RWPE2 (cell line): ENCODE data around the gene PSMD8.

Experiments
- ATAC-seq: fragments of 200-7000 bp; cut with Tn5 transposase; 3 replicates; pipeline ENCODE4 v1.9.1; 2021; ENCODE audit warnings: low read depth
- DNase-seq: peaks from one replicate; pipeline ENCODE4 v3.0.0-alpha.2; 2020; ENCODE audit warnings: low spot score
- H3K27ac ChIP-seq: fragments of 450-650 bp; 2 replicates; pipeline ENCODE4 v1.5.1; 2017; ENCODE audit warnings: mild to moderate bottlenecking; ENCODE audit not compliant: poor library complexity, severe bottlenecking
- H3K27me3 ChIP-seq: fragments of 250-450 bp; sonication (Bioruptor Pico); 2 replicates; pipeline ENCODE4 v1.5.1; 2021; ENCODE audit warnings: mild to moderate bottlenecking, moderate library complexity; ENCODE audit not compliant: insufficient read depth, poor library complexity, severe bottlenecking
- H3K36me3 ChIP-seq: fragments of 250-450 bp; sonication (Bioruptor Pico); 2 replicates; pipeline ENCODE4 v1.5.1; 2020; ENCODE audit warnings: low read depth, mild to moderate bottlenecking, moderate library complexity
- H3K4me1 ChIP-seq: fragments of 250-450 bp; sonication (Bioruptor Pico); 2 replicates; pipeline ENCODE4 v1.5.1; 2021; ENCODE audit warnings: mild to moderate bottlenecking, moderate library complexity; ENCODE audit not compliant: insufficient read depth, poor library complexity, severe bottlenecking
- H3K4me3 ChIP-seq: fragments of 250-450 bp; sonication (Bioruptor Pico); 2 replicates; pipeline ENCODE4 v1.5.1; 2021; ENCODE audit warnings: mild to moderate bottlenecking, moderate library complexity; ENCODE audit not compliant: severe bottlenecking
- H3K9me3 ChIP-seq: fragments of 250-450 bp; sonication (Bioruptor Pico); 2 replicates; pipeline ENCODE4 v1.5.1; 2021; ENCODE audit warnings: mild to moderate bottlenecking, moderate library complexity; ENCODE audit not compliant: severe bottlenecking
- TF ChIP-seq, protein P1 (sequence below): fragments of 450-650 bp; IDR thresholded peaks from one replicate; pipeline ENCODE4 v1.5.1; 2017; ENCODE audit warnings: mild to moderate bottlenecking, moderate library complexity; ENCODE audit not compliant: poor library complexity, severe bottlenecking

PSMD8 gene

DNA sequence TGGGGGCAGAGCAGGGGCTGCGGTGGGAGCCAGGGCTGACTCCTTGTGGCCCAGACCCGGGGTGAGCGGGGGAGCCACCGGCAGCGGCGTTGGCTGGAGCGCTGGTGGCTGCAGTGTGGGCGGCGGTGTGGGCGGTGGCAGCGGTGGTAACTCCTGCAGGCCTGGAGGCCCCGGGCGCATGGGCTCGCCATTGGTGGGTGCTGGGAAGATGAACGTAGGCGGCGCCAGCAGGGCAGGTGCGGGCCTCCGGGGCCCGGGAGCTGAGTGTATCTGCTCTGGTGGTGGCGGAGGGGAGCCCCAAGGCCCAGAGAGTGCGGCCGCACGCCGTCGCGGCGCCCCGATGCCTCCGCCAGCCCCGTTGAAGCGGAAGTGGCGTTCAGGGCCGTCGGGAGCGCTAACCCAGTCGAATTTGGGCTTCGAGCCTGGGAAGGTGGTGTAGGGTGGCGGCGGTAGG is 11.5 kb downstream of the PSMD8 start:
- TF ChIP-seq, protein P1, sequence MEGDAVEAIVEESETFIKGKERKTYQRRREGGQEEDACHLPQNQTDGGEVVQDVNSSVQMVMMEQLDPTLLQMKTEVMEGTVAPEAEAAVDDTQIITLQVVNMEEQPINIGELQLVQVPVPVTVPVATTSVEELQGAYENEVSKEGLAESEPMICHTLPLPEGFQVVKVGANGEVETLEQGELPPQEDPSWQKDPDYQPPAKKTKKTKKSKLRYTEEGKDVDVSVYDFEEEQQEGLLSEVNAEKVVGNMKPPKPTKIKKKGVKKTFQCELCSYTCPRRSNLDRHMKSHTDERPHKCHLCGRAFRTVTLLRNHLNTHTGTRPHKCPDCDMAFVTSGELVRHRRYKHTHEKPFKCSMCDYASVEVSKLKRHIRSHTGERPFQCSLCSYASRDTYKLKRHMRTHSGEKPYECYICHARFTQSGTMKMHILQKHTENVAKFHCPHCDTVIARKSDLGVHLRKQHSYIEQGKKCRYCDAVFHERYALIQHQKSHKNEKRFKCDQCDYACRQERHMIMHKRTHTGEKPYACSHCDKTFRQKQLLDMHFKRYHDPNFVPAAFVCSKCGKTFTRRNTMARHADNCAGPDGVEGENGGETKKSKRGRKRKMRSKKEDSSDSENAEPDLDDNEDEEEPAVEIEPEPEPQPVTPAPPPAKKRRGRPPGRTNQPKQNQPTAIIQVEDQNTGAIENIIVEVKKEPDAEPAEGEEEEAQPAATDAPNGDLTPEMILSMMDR: no peak
- DNase-seq (no peak), ATAC-seq (no peak)
- no peak overlapping the region for H3K27ac ChIP-seq
- H3K9me3 ChIP-seq: no peaks in the 10 kb centered on the region
- peaks cover 21% of the 10 kb centered on the region for H3K36me3 ChIP-seq
- no peaks in the 10 kb centered on the region for H3K4me1 ChIP-seq
- H3K4me3 ChIP-seq: no peak overlapping the region
- no peaks in the 10 kb centered on the region for H3K27me3 ChIP-seq

DNA sequence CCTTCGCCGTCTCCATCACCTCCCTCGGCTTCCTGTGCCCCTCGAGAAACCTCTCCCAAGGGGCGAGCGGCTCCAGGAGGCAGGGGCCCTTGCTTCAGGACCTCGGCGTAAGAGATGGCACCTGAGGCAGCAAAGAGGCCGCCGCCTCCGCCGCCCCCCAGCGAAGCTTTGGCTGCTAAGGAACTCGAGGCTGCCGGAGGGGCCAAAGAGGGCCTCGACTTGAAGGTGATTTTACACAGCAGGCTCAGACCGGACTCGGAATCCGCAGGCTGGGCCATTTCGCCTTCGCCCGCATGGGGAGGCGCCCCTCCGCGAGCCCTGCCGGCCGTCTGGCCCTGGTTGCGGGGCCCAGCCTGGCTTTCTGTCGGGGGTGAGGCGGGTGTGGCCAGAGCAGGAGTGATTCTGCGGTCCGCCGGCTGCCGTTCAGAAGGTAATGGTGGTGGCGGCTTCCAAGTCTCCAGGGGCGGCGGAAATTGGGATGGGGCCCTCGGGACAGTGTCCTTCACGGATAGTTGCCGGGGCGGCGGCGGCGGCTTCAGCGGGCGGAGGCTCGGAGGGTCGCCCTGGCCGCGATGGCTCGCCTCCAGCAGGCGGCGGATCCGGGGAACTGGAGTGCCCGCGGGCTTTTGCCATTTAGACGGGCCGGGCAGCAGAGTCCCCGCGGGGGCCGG is 12.1 kb downstream of the PSMD8 start:
- no peaks in the 10 kb centered on the region for H3K4me1 ChIP-seq
- ATAC-seq (no peak), DNase-seq (no peak)
- no peaks in the 10 kb centered on the region for H3K9me3 ChIP-seq
- H3K36me3 ChIP-seq: peaks cover 15% of the 10 kb centered on the region
- no peak overlapping the region for H3K4me3 ChIP-seq
- no peak overlapping the region for H3K27ac ChIP-seq
- H3K27me3 ChIP-seq: no peaks in the 10 kb centered on the region
- TF ChIP-seq, protein P1: no peak

DNA sequence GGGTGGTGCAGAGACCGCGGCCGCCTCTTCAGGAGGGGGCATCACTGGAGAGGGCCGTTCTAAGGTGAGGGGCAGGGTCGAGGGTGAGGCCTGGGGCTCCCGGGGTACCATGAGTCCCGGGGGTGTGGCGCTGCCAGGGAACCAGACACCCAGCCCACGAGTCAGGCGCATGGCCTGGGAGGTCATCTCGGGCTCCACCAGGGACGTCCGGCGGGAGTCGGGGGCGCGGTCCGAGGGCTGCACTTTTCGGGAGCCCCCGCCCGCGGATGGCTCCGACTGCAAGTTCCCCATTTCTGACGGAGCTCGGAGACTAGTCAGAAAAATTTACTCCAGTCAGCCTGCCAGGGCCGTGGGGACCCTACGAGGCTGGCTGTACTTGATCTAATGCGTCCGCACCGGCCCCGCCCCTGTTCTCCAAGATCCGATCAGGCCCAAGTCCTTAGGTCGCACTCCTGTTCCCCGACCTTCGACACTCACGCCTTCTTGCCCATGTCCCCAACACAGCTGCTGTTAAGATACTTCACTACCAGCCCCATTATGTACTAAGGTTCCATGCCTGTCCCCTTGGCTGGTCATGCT is 12.7 kb downstream of the PSMD8 start:
- Histone ChIP-seq H3K27me3 (no peaks in the 10 kb centered on the region), H3K9me3 (no peaks in the 10 kb centered on the region), H3K27ac (peak overlapping the region; percentile 85), H3K4me3 (peak overlapping the region; percentile 48), H3K36me3 (peaks cover 12% of the 10 kb centered on the region), H3K4me1 (no peaks in the 10 kb centered on the region)
- TF ChIP-seq, protein P1: no peak
- no peak for DNase-seq
- ATAC-seq: no peak

DNA sequence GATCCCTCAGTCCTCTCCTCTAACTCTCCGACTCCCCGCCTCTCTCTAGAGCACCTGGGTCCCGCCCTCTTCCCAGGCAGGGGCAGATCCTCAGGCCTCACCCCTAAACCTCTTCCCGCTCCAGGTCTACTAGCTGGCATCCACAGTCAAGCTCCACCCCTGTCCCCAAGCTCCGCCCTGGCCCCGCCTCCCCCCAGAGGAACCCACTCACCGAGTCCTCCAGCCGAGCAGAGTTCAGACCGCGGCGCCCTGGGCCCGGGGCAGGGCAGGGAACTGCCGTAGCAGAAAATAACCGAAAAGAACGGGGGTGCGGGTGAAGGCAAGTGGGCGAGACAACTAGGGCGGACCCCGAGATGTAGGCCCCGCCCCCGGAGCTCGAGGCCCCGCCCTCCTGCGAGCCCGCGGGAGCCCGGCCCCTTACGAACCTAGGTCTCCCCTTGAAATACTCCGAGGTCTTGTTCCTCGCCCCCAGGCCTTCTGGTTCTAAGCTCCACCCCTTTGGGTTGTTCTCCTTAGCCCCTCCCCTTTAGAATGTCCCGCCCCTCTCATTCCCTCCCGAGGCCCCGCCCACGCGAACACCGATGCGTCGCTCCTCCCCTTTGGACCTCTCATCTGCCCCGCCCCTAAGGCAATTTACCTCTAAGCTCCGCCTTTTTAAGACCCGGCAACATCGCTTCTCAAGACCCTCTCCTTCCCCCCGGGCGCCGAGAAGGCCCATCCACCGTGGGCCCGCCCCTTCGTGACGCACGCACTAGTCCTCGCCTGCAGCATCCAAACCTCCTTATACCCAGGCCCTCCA is 13.4 kb downstream of the PSMD8 start, which contains the start of gene GGN:
Gene GGN, minus strand, starts transcription at position 485 of the 799 bp plus-strand sequence. CDS start 773 bp downstream, outside the sequence.
- H3K4me1 ChIP-seq: no peaks in the 10 kb centered on the region
- peak within 1 kb of the TSS; percentile 48 for H3K4me3 ChIP-seq
- TF ChIP-seq, protein P1: no peak
- H3K9me3 ChIP-seq: no peaks in the 10 kb centered on the region
- H3K27me3 ChIP-seq: no peaks in the 10 kb centered on the region
- DNase-seq: peak; percentile 96
- peak; percentile 84 for ATAC-seq
- peaks cover 12% of the 10 kb centered on the region for H3K36me3 ChIP-seq
- peak within 1 kb of the TSS; percentile 85 for H3K27ac ChIP-seq
